GM13977 (cell line): Measurements from ENCODE around the gene SHISA9.

Source experiments
- DNase-seq: peaks from one replicate; pipeline ENCODE4 v3.0.0; 2012; ENCODE audit warnings: low spot score
- in situ Hi-C: fragments of 300-500 bp; cut with MboI; formaldehyde crosslinking; loops from one replicate; pipeline ENCODE4 v1.12.0; 2022; ENCODE audit warnings: low sequenced_read_pairs, low pct_unique_long_range_greater_than_20kb, mixed read lengths, inconsistent platforms; ENCODE audit not compliant: unreplicated experiment
- TF ChIP-seq, protein P1 (sequence below): IDR thresholded peaks from 2 replicates; pipeline ENCODE4 v1.5.1; 2012; ENCODE audit warnings: mild to moderate bottlenecking, control low read depth; ENCODE audit not compliant: insufficient read depth; ENCODE audit errors: extremely low read depth, missing control alignments

The SHISA9 gene

DNA sequence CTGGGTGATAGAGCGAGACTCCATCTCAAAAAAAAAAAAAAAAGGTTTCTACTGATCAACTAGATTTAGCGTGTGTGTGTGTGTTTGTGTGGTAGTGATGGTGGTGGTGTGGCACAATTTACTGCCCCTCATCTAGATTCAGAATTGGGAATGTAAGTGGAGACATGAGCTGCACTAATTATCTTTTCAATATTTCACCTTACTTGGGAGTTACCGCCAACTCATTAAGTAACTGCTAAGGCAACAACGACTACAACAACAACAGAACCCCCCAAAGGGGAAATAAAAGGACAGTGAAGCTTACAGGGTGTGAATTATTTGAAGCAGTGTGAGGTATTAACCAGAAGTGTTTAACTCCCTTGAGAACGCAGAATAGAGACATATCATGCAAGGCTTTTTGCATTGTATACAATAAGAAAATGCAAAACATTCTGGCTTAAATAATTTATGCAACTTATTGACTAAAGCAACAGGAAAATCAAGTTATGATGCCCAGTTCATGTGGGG, 180.5 kb downstream of the SHISA9 start:
- DNase-seq, result no peak
- TF ChIP-seq, protein P1, sequence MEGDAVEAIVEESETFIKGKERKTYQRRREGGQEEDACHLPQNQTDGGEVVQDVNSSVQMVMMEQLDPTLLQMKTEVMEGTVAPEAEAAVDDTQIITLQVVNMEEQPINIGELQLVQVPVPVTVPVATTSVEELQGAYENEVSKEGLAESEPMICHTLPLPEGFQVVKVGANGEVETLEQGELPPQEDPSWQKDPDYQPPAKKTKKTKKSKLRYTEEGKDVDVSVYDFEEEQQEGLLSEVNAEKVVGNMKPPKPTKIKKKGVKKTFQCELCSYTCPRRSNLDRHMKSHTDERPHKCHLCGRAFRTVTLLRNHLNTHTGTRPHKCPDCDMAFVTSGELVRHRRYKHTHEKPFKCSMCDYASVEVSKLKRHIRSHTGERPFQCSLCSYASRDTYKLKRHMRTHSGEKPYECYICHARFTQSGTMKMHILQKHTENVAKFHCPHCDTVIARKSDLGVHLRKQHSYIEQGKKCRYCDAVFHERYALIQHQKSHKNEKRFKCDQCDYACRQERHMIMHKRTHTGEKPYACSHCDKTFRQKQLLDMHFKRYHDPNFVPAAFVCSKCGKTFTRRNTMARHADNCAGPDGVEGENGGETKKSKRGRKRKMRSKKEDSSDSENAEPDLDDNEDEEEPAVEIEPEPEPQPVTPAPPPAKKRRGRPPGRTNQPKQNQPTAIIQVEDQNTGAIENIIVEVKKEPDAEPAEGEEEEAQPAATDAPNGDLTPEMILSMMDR, result no peak
- in situ Hi-C loops, result no loop called here

DNA sequence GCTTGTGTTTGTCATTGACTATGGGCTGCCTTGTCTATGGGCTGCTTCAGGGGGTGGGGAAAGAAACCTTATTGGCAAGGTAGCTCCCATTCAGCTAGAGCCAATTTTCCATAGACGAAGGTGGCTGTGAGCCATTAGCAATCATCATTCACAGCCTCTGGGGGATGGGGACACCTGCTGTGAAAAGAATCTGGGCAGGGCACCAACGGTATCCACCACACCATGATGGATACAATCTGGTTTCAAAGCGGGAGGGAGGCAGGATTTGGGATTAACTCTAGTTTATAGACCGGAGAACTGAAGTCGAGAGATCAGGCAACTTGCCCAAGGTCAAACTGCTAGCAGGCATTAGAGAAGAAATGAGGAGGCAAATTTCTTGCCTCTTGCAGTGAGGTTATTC, 182.3 kb downstream of the SHISA9 start:
- DNase-seq, result no peak
- in situ Hi-C loops, result no loop called here
- TF ChIP-seq, protein P1, result no peak

GRCh38 chr16:13084331-13084730, 182.9 kb downstream of the SHISA9 start:
- TF ChIP-seq, protein P1, result no peak
- in situ Hi-C loops, result no loop called here
- no peak for DNase-seq

- in situ Hi-C loops, result no loop called here
- DNase-seq, result no peak
- TF ChIP-seq, protein P1, result no peak
Measured at GRCh38 chr16:13093661-13094060, 192.3 kb downstream of the SHISA9 start.

DNA sequence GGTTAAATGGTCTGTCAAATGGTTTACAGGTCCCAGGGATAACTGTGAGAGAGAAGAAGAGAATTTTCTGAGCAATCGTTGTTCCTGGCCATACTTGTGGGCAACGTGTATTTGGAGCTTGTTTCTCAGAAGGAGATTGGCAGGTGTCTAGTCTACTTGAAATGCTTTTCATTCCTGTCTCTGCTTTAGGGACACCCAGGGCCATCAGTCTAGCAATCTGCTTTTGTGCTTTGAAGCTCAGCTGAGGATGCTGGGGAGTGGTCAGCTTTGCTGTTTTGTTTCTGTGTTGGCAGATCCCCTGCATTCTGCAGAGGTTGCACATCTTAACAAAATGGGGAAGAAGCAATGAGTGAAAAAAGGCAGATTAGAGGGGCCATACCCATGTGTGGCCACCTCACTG, 193.7 kb downstream of the SHISA9 start:
- DNase-seq, result no peak
- TF ChIP-seq, protein P1, result no peak
- in situ Hi-C loops, result no loop called here

GRCh38 chr16:13098536-13098935, 197.1 kb downstream of the SHISA9 start:
- TF ChIP-seq, protein P1, result no peak
- in situ Hi-C loops, result no loop called here

GRCh38 chr16:13099822-13100221, 198.4 kb downstream of the SHISA9 start:
- DNase-seq, result no peak
- TF ChIP-seq, protein P1, result no peak
- in situ Hi-C loops, result no loop called here

More at GRCh38 chr16:13098536-13098935, 197.1 kb downstream of the SHISA9 start:
- DNase-seq, result no peak
